Measurements from ENCODE around the gene UBE2D1. TPM values are rescaled to one million over a fixed set of nuclear protein-coding genes. Genes with fewer than 3 reads are reported as not detected.

The UBE2D1 gene
- total and polyA plus RNA-seq, 7 donors, result 23.8 to 120 (median 52.0) TPM

- intact Hi-C loops (cut with DNase I), result no loop called here
- no peak overlapping the region for H3K4me3 ChIP-seq
- peak; percentile 50 to 67 (median 52) for ATAC-seq
Observed at GRCh38 chr10:58372607-58373441, 38.0 kb downstream of the UBE2D1 start.

DNA sequence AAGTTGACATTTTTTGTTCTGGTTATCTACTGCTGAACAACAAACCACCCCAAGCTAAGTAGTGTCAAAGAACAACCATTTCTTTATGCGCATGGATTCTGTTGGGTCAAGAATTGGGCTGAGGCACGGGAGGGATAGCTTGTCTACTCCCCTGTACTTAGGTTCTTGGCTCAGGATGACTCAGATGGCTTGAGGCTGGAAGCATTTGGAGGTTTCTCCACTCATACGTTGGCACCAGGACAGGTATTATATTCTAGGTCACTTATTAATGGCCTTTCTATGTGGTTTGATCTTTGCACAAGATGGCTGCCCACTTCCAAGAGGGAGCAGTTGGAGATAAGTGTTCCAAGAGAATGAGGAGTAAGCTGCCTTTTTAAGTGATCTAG is 38.6 kb downstream of the UBE2D1 start:
- Histone ChIP-seq H3K9me3 (no peaks in the 10 kb centered on the region), H3K4me3 (no peak overlapping the region), H3K27ac (peak overlapping the region; percentile 66), H3K36me3 (ENCODE audit: insufficient read depth in 1 of 2, low read depth in 1 of 2) (peaks cover 0 to 13% of the 10 kb centered on the region in 2 donors), H3K4me1 (peaks cover 15% of the 10 kb centered on the region), H3K27me3 (ENCODE audit: insufficient read depth in 3 of 3, low read length in 2 of 3) (no peaks in the 10 kb centered on the region)
- ATAC-seq (peak; percentile 87 to 94 (median 88)), DNase-seq (no peak)
- intact Hi-C loops (cut with DNase I), result no loop called here
- TF ChIP-seq, protein P1, sequence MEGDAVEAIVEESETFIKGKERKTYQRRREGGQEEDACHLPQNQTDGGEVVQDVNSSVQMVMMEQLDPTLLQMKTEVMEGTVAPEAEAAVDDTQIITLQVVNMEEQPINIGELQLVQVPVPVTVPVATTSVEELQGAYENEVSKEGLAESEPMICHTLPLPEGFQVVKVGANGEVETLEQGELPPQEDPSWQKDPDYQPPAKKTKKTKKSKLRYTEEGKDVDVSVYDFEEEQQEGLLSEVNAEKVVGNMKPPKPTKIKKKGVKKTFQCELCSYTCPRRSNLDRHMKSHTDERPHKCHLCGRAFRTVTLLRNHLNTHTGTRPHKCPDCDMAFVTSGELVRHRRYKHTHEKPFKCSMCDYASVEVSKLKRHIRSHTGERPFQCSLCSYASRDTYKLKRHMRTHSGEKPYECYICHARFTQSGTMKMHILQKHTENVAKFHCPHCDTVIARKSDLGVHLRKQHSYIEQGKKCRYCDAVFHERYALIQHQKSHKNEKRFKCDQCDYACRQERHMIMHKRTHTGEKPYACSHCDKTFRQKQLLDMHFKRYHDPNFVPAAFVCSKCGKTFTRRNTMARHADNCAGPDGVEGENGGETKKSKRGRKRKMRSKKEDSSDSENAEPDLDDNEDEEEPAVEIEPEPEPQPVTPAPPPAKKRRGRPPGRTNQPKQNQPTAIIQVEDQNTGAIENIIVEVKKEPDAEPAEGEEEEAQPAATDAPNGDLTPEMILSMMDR (IDR thresholded peaks at IDR 0.05), result no peak
- 50 to 60% (median 54%) methylated on average over 3 of the region's 3 CpGs for WGBS, 3 donors

More at GRCh38 chr10:58372607-58373441, 38.0 kb downstream of the UBE2D1 start:
- H3K9me3 ChIP-seq, result no peaks in the 10 kb centered on the region
- peaks cover 15% of the 10 kb centered on the region for H3K4me1 ChIP-seq
- H3K27ac ChIP-seq, result peak overlapping the region; percentile 66
- WGBS, 3 donors, result 37 to 41% (median 40%) methylated on average over 4 of the region's 4 CpGs
- TF ChIP-seq, protein P1 (IDR thresholded peaks at IDR 0.05), result no peak
- DNase-seq, result no peak
- H3K36me3 ChIP-seq (ENCODE audit: insufficient read depth in 1 of 2, low read depth in 1 of 2), result peaks cover 0 to 19% of the 10 kb centered on the region in 2 donors
- no peaks in the 10 kb centered on the region for H3K27me3 ChIP-seq (ENCODE audit: insufficient read depth in 3 of 3, low read length in 2 of 3)

DNA sequence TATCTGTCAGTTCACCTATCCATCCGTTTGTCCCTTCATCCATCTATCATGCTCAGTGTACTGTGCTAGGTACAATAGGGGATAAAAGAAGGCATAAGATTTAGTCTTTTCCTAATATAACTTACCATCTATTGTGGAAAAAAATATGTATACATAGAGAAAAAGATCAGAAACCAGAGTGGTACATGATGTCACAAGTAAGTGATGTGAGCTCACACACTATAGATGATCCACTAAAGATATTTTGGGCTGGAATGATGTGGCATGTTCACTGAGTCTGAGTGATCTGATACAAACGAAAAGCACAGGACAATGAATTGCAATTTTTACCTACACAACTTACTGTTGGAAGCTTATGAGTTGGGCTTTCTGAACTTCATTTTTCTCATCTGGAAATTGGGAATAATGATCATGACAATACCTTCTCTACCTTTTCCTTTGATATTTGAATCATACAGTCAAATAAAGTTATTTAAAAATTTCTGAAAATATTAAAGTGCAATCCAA is 47.7 kb downstream of the UBE2D1 start:
- ATAC-seq (no peak), DNase-seq (no peak)
- intact Hi-C loops (cut with DNase I), result loop anchor here in 1 of 2 donors (10.0 kb wide), 1 partner anchor 198 kb away; no protein-coding TSS in a partner anchor
- Histone ChIP-seq H3K4me3 (no peak overlapping the region), H3K9me3 (no peaks in the 10 kb centered on the region), H3K4me1 (peaks cover 15% of the 10 kb centered on the region), H3K27ac (no peak overlapping the region), H3K36me3 (ENCODE audit: insufficient read depth in 1 of 2, low read depth in 1 of 2) (peaks cover 0 to 13% of the 10 kb centered on the region in 2 donors), H3K27me3 (ENCODE audit: insufficient read depth in 3 of 3, low read length in 2 of 3) (no peaks in the 10 kb centered on the region)
- 69 to 93% (median 79%) methylated on average over 2 of the region's 2 CpGs for WGBS, 3 donors
- TF ChIP-seq, protein P1 (IDR thresholded peaks at IDR 0.05), result no peak

DNA sequence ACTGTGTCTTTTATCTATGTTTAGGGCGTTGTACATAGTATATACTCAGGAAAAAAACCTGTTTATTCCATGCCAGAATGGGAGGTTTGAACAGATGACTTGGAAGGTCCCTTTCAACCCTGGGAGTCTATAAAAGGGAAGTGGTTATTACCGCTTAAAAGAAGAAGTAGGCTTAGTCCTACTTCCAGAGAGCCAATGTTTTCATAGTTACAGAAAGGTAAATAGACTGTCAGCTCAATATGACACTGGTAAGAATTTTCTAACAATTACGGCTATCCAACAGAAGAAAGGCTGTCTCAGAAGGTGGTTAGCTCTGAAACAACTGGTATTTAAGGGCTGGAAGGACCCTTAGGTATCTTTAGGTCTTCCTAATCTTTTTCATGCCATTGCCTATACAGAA is 49.3 kb downstream of the UBE2D1 start:
- H3K27ac ChIP-seq, result peak overlapping the region; percentile 93
- DNase-seq (no peak), ATAC-seq (no peak)
- TF ChIP-seq, protein P1 (IDR thresholded peaks at IDR 0.05), result no peak
- 47 to 61% (median 50%) methylated on average over 3 of the region's 3 CpGs for WGBS, 3 donors
- no peaks in the 10 kb centered on the region for H3K27me3 ChIP-seq (ENCODE audit: insufficient read depth in 3 of 3, low read length in 2 of 3)
- peaks cover 0 to 28% of the 10 kb centered on the region in 2 donors for H3K36me3 ChIP-seq (ENCODE audit: insufficient read depth in 1 of 2, low read depth in 1 of 2)
- H3K9me3 ChIP-seq, result no peaks in the 10 kb centered on the region
- H3K4me3 ChIP-seq, result peak overlapping the region; percentile 92
- peaks cover 15% of the 10 kb centered on the region for H3K4me1 ChIP-seq
- intact Hi-C loops (cut with DNase I), result loop anchor here in 1 of 2 donors (2.0 to 10.0 kb wide), 2 partner anchors 49 to 199 kb away; partner anchors contain the start of gene UBE2D1
